Measurements from ENCODE around the gene CAMK1D.
"Not testable (repeated sequence)": the region's sequence is repeated elsewhere in the genome, so short reads cannot be mapped to it uniquely, and the experiment has no call there.

GRCh38 chr10:12354696-12355095 lies 5.3 kb downstream of the CAMK1D start:
- TF ChIP-seq, protein P1, sequence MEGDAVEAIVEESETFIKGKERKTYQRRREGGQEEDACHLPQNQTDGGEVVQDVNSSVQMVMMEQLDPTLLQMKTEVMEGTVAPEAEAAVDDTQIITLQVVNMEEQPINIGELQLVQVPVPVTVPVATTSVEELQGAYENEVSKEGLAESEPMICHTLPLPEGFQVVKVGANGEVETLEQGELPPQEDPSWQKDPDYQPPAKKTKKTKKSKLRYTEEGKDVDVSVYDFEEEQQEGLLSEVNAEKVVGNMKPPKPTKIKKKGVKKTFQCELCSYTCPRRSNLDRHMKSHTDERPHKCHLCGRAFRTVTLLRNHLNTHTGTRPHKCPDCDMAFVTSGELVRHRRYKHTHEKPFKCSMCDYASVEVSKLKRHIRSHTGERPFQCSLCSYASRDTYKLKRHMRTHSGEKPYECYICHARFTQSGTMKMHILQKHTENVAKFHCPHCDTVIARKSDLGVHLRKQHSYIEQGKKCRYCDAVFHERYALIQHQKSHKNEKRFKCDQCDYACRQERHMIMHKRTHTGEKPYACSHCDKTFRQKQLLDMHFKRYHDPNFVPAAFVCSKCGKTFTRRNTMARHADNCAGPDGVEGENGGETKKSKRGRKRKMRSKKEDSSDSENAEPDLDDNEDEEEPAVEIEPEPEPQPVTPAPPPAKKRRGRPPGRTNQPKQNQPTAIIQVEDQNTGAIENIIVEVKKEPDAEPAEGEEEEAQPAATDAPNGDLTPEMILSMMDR (IDR thresholded peaks at IDR 0.05), result not testable (repeated sequence)
- TF ChIP-seq POLR2A (IDR thresholded peaks at IDR 0.05), result not testable (repeated sequence)
